H9 (cell line): ENCODE results near the gene ANKRD27. TPM values are rescaled to one million over a fixed set of nuclear protein-coding genes. Genes with fewer than 3 reads are reported as not detected.
A peak's percentile ranks its signal among the peaks of the same experiment; 100 is the strongest.

Source experiments
- DNase-seq: peaks from one replicate; pipeline ENCODE4 v3.0.0-alpha.2; 2017
- H2AFZ ChIP-seq: one replicate; pipeline ENCODE4 v1.6.1; 2013; ENCODE audit warnings: mild to moderate bottlenecking, low read length, control low read depth, moderate library complexity
- H2AK5ac ChIP-seq: 2 replicates; pipeline ENCODE4 v1.6.1; 2013; ENCODE audit warnings: low read length, control low read depth, mixed read lengths; ENCODE audit not compliant: insufficient read length
- H2BK120ac ChIP-seq: one replicate; pipeline ENCODE4 v1.6.1; 2013; ENCODE audit warnings: low read depth, mild to moderate bottlenecking, low read length, control low read depth, inconsistent platforms; ENCODE audit not compliant: poor library complexity, severe bottlenecking
- H2BK12ac ChIP-seq: 2 replicates; pipeline ENCODE4 v1.6.1; 2013; ENCODE audit warnings: low read length, control low read depth, mixed read lengths, low read depth; ENCODE audit not compliant: insufficient read length
- H2BK15ac ChIP-seq: 2 replicates; pipeline ENCODE4 v1.6.1; 2013; ENCODE audit warnings: low read depth, low read length, control low read depth
- H2BK20ac ChIP-seq: one replicate; pipeline ENCODE4 v1.6.1; 2013; ENCODE audit warnings: low read depth, mild to moderate bottlenecking, low read length, control low read depth, inconsistent platforms; ENCODE audit not compliant: poor library complexity, severe bottlenecking
- H2BK5ac ChIP-seq: 2 replicates; pipeline ENCODE4 v1.6.1; 2013; ENCODE audit warnings: low read length, control low read depth, mixed read lengths; ENCODE audit not compliant: insufficient read length
- H3K14ac ChIP-seq: 2 replicates; pipeline ENCODE4 v1.6.1; 2013; ENCODE audit warnings: low read length, control low read depth; ENCODE audit not compliant: insufficient read depth
- H3K18ac ChIP-seq: 2 replicates; pipeline ENCODE4 v1.6.1; 2013; ENCODE audit warnings: low read depth, mild to moderate bottlenecking, mixed read lengths, low read length, control low read depth; ENCODE audit not compliant: insufficient read length
- H3K23ac ChIP-seq: 2 replicates; pipeline ENCODE4 v1.6.1; 2013; ENCODE audit warnings: low read length, control low read depth, mixed read lengths, low read depth; ENCODE audit not compliant: insufficient read length
- H3K23me2 ChIP-seq: 2 replicates; pipeline ENCODE4 v1.6.1; 2013; ENCODE audit warnings: low read depth, mild to moderate bottlenecking, mixed read lengths, low read length, control low read depth; ENCODE audit not compliant: insufficient read length, poor library complexity, severe bottlenecking
- H3K27ac ChIP-seq: 2 replicates; pipeline ENCODE4 v1.5.1; 2013; ENCODE audit warnings: low read length, control low read depth, mixed read lengths, low read depth; ENCODE audit not compliant: insufficient read length
- H3K27me3 ChIP-seq: 2 replicates; pipeline ENCODE4 v1.6.1; 2013; ENCODE audit warnings: low read length, control low read depth, inconsistent platforms; ENCODE audit not compliant: insufficient read depth
- H3K4ac ChIP-seq: 2 replicates; pipeline ENCODE4 v1.6.1; 2013; ENCODE audit warnings: low read depth, mild to moderate bottlenecking, control low read depth, inconsistent platforms, low read length, moderate library complexity
- H3K4me1 ChIP-seq: 2 replicates; pipeline ENCODE4 v1.6.1; 2013; ENCODE audit warnings: low read length, control low read depth, inconsistent platforms; ENCODE audit not compliant: insufficient read depth
- H3K4me2 ChIP-seq: 2 replicates; pipeline ENCODE4 v1.6.1; 2013; ENCODE audit warnings: low read length, control low read depth, mixed read lengths; ENCODE audit not compliant: insufficient read length, insufficient read depth
- H3K56ac ChIP-seq: 2 replicates; pipeline ENCODE4 v1.6.1; 2013; ENCODE audit warnings: low read depth, mild to moderate bottlenecking, mixed read lengths, low read length, control low read depth; ENCODE audit not compliant: insufficient read length
- H3K79me1 ChIP-seq: 2 replicates; pipeline ENCODE4 v1.6.1; 2013; ENCODE audit warnings: low read depth, mild to moderate bottlenecking, moderate library complexity, low read length, control low read depth, inconsistent platforms; ENCODE audit not compliant: insufficient read depth, poor library complexity, severe bottlenecking
- H3K79me2 ChIP-seq: 2 replicates; pipeline ENCODE4 v1.6.1; 2013; ENCODE audit warnings: low read length, control low read depth, inconsistent platforms; ENCODE audit not compliant: insufficient read depth
- H3K9ac ChIP-seq: 2 replicates; pipeline ENCODE4 v1.6.1; 2013; ENCODE audit warnings: low read length, control low read depth, mixed read lengths; ENCODE audit not compliant: insufficient read length; ENCODE audit errors: extremely low read depth
- H3K9me3 ChIP-seq: one replicate; pipeline ENCODE4 v1.6.1; 2013; ENCODE audit warnings: low read depth, low read length, inconsistent platforms; ENCODE audit not compliant: control insufficient read depth
- H3T11ph ChIP-seq: one replicate; pipeline ENCODE4 v1.6.1; 2013; ENCODE audit warnings: mild to moderate bottlenecking, low read length, control low read depth, inconsistent platforms
- H4K20me1 ChIP-seq: one replicate; pipeline ENCODE4 v1.6.1; 2013; ENCODE audit not compliant: control insufficient read depth, insufficient read length, insufficient read depth
- H4K5ac ChIP-seq: 2 replicates; pipeline ENCODE4 v1.6.1; 2013; ENCODE audit warnings: low read depth, mild to moderate bottlenecking, mixed read lengths, low read length, control low read depth; ENCODE audit not compliant: insufficient read length
- H4K8ac ChIP-seq: replicated peaks from 2 replicates; pipeline ENCODE4 v1.6.1; 2013; ENCODE audit warnings: low read length, control low read depth, mixed read lengths, low read depth; ENCODE audit not compliant: insufficient read length
- H4K91ac ChIP-seq: 2 replicates; pipeline ENCODE4 v1.6.1; 2013; ENCODE audit warnings: low read depth, mild to moderate bottlenecking, moderate library complexity, mixed read lengths, low read length, control low read depth; ENCODE audit not compliant: insufficient read length
- H3K27ac Mint-ChIP-seq, 3 experiments: 2 replicates in 2 of 3; 3 replicates in 1 of 3; pipeline ENCODE4 v1.8.0; 2020 to 2021; ENCODE audit warnings: mixed read lengths in 3 of 3, mild to moderate bottlenecking in 1 of 3, moderate library complexity in 1 of 3
- H3K27me3 Mint-ChIP-seq: 2 replicates; pipeline ENCODE4 v1.8.0; 2021; ENCODE audit warnings: low read depth, mild to moderate bottlenecking, moderate library complexity, mixed read lengths
- H3K36me3 Mint-ChIP-seq, 3 experiments: 2 replicates in 2 of 3; 3 replicates in 1 of 3; pipeline ENCODE4 v1.8.0; 2020 to 2021; ENCODE audit warnings: low read depth in 3 of 3, mixed read lengths in 3 of 3; ENCODE audit not compliant: insufficient read depth in 1 of 3
- H3K4me1 Mint-ChIP-seq, 2 experiments: 2 replicates each; pipeline ENCODE4 v1.8.0; 2020; ENCODE audit warnings: mixed read lengths in 2 of 2
- H3K4me3 Mint-ChIP-seq, 2 experiments: 2 replicates in 1 of 2; 3 replicates in 1 of 2; pipeline ENCODE4 v1.8.0; 2020 to 2021; ENCODE audit warnings: mild to moderate bottlenecking in 2 of 2, mixed read lengths in 2 of 2, moderate library complexity in 1 of 2
- H3K9me3 Mint-ChIP-seq, 2 experiments: 2 replicates in 1 of 2; 3 replicates in 1 of 2; pipeline ENCODE4 v1.8.0; 2020; ENCODE audit warnings: mild to moderate bottlenecking in 2 of 2, mixed read lengths in 2 of 2, moderate library complexity in 1 of 2
- WGBS: extraction: QIAGEN DNeasy Blood & Tissue Kit; methylation state at CpG from one replicate; pipeline ENCODE4 v1.1.7; 2013; ENCODE audit warnings: missing lambda C conversion rate, low lambda C conversion rate, mixed read lengths; ENCODE audit not compliant: insufficient read length; ENCODE audit errors: extremely low coverage; 5-methylcytosine and 5-hydroxymethylcytosine counted together
- total RNA-seq: library from RNA; stranded (reverse); gene quantifications from 2 replicates; pipeline ENCODE4 v1.2.1, GENCODE V29; 2021
- TF ChIP-seq, protein P1 (sequence below): fragments of 200-600 bp; sonication (generic); conservative IDR thresholded peaks from 3 replicates; pipeline ENCODE4 v1.8.0; 2021; ENCODE audit warnings: antibody characterized with exemption, mild to moderate bottlenecking

The ANKRD27 gene
- total RNA-seq, 1 experiment from 2014 or later: 40.7 TPM

DNA sequence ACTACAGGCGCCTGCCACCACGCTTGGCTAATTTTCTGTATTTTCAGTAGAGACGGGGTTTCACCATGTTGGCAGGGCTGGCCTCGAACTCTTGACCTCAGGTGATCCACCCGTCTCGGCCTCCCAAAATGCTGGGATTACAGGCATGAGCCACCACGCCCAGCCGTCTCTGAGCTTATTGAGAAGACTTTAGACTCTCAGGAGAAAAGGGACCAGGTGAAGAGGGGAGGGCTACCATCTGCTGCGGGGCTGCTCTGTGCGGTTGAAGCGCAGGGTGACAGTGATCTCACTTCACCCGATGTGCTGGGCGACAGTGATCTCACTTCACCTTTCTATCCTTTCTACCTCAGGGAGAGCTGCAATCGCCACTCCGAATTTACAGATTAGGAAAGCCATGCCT, 68.7 kb downstream of the ANKRD27 start:
- Histone ChIP-seq H3K14ac (no peak overlapping the region), H3K4me1 (no peaks in the 10 kb centered on the region), H2BK15ac (no peak overlapping the region), H2AFZ (no peak overlapping the region), H2BK12ac (no peak overlapping the region), H3K4ac (no peak overlapping the region), H3K9ac (no peak overlapping the region), H3K23me2 (no peaks in the 10 kb centered on the region), H2BK5ac (no peak overlapping the region), H4K8ac (no peak overlapping the region), H3K18ac (no peak overlapping the region), H3K27me3 (no peaks in the 10 kb centered on the region), H3K27ac (no peak overlapping the region), H2BK20ac (no peak overlapping the region), H2BK120ac (no peak overlapping the region), H3K79me1 (no peaks in the 10 kb centered on the region), H3K56ac (no peak overlapping the region), H3K23ac (no peak overlapping the region), H2AK5ac (no peak overlapping the region), H3T11ph (no peak overlapping the region), H3K4me2 (no peak overlapping the region), H3K9me3 (no peaks in the 10 kb centered on the region), H3K79me2 (no peaks in the 10 kb centered on the region), H4K91ac (no peak overlapping the region), H4K5ac (no peak overlapping the region), H4K20me1 (no peaks in the 10 kb centered on the region)
- TF ChIP-seq, protein P1, sequence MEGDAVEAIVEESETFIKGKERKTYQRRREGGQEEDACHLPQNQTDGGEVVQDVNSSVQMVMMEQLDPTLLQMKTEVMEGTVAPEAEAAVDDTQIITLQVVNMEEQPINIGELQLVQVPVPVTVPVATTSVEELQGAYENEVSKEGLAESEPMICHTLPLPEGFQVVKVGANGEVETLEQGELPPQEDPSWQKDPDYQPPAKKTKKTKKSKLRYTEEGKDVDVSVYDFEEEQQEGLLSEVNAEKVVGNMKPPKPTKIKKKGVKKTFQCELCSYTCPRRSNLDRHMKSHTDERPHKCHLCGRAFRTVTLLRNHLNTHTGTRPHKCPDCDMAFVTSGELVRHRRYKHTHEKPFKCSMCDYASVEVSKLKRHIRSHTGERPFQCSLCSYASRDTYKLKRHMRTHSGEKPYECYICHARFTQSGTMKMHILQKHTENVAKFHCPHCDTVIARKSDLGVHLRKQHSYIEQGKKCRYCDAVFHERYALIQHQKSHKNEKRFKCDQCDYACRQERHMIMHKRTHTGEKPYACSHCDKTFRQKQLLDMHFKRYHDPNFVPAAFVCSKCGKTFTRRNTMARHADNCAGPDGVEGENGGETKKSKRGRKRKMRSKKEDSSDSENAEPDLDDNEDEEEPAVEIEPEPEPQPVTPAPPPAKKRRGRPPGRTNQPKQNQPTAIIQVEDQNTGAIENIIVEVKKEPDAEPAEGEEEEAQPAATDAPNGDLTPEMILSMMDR: no peak
- no CpG with 5 or more reads among the region's 15 CpGs for WGBS
- peaks cover 24 to 63% (median 50%) of the 10 kb centered on the region in 3 experiments; a peak in 6 of 7 replicates for H3K36me3 Mint-ChIP-seq
- no peak overlapping the region for H3K4me3 Mint-ChIP-seq
- H3K4me1 Mint-ChIP-seq: no peaks in the 10 kb centered on the region
- DNase-seq: no peak
- H3K27ac Mint-ChIP-seq: peak overlapping the region in 2 of 3 experiments; percentile 42 to 44; a peak in 2 of 7 replicates
- no peaks in the 10 kb centered on the region for H3K9me3 Mint-ChIP-seq
- H3K27me3 Mint-ChIP-seq: no peaks in the 10 kb centered on the region
